GM10248 (cell line): Measurements from ENCODE around the gene NAT14.

Experiments
- CTCF ChIA-PET: fragments of 300-600 bp; sonication (Branson Sonifier 250); formaldehyde crosslinking; extraction: SDS; loops from one replicate; lab custom pipeline; 2021; ENCODE audit warnings: antibody characterized with exemption; lab: Yijun Ruan, JAX
- POLR2A ChIA-PET: fragments of 350-650 bp; sonication (Branson Sonifier 250); formaldehyde crosslinking; extraction: SDS; loops from one replicate; lab custom pipeline; 2020; ENCODE audit warnings: antibody characterized with exemption; lab: Yijun Ruan, JAX
- DNase-seq: peaks from one replicate; pipeline ENCODE4 v3.0.0; 2012; ENCODE audit errors: extremely low spot score
- TF ChIP-seq, protein P1 (sequence below): IDR thresholded peaks from 2 replicates; pipeline ENCODE4 v1.5.1; 2012; ENCODE audit warnings: mild to moderate bottlenecking, low read depth; ENCODE audit errors: extremely low read depth, missing control alignments, control extremely low read depth

NAT14 gene

DNA sequence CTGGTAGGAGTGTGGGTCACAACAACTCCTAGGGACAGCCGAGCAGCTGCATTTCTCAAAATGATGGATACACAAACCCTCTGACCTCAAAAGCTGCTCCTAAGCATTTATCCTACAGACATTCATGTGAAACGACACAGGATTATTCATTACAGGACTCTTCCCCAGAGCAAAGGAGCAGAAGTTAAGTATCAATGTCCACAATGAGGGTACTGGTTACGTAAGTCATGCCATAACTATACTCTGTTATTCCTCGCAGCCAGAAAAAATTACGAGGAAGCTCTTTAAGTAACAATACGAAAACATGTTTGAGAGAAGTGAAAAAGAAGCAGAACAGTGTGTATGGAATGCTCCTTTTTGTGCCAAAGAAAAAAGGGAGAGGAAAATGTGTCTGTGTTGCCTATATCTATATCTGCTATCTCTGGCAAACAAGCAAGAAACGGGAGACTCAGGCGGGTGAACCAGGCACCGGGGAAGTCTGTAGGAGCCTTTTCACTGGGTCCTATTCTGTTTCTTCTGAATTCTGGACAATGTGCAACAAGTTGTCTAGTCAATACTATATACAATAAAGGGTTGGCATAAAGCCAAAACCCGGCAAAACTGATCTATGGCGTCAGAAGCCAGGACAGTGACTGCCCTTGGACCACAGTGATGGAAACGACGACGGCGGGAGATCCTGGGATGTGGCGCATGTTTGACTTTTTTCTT, 24.9 kb upstream of the NAT14 start:
- POLR2A ChIA-PET = no interaction called here
- DNase-seq = no peak
- TF ChIP-seq, protein P1, sequence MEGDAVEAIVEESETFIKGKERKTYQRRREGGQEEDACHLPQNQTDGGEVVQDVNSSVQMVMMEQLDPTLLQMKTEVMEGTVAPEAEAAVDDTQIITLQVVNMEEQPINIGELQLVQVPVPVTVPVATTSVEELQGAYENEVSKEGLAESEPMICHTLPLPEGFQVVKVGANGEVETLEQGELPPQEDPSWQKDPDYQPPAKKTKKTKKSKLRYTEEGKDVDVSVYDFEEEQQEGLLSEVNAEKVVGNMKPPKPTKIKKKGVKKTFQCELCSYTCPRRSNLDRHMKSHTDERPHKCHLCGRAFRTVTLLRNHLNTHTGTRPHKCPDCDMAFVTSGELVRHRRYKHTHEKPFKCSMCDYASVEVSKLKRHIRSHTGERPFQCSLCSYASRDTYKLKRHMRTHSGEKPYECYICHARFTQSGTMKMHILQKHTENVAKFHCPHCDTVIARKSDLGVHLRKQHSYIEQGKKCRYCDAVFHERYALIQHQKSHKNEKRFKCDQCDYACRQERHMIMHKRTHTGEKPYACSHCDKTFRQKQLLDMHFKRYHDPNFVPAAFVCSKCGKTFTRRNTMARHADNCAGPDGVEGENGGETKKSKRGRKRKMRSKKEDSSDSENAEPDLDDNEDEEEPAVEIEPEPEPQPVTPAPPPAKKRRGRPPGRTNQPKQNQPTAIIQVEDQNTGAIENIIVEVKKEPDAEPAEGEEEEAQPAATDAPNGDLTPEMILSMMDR = no peak
- CTCF ChIA-PET = interaction anchor here (1.1 to 2.6 kb wide), 3 partner anchors 8 to 44 kb away, joined by 3 to 13 read pairs (median 6); no protein-coding TSS in a partner anchor

DNA sequence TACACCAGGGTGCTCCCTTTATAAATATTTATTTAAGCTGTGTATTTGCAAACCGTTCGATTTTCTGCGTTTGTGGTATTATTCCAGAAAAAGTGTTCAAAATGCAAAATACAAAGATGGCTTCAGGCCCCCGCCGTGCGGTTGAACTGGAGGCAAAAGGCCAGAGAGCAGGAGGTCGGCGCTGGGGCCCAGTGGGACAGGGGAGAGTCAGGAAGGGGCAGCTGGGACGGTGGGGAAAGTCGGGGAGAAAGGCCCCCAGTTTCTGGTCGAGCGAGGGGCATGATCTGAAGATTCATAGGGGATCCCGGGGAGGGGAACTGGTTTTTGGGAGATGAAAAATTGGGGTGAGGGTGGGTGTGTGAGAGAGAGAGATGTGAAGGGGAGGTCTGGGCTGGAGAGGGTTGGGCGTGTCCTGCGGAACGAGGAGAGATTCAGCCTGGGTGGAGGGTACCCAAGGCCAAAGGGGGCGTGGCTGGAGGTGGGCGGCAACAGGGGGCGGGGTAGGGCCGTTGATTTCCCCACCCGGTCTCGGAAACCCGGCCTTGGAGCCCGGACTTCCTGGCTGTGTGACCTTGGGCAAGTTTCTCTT, 24.2 kb upstream of the NAT14 start:
- POLR2A ChIA-PET = no interaction called here
- CTCF ChIA-PET = interaction anchor here (1.1 to 1.3 kb wide), 2 partner anchors 24 to 43 kb away, joined by 3 to 6 read pairs; no protein-coding TSS in a partner anchor
- DNase-seq = peak; percentile 72
- TF ChIP-seq, protein P1 = no peak

DNA sequence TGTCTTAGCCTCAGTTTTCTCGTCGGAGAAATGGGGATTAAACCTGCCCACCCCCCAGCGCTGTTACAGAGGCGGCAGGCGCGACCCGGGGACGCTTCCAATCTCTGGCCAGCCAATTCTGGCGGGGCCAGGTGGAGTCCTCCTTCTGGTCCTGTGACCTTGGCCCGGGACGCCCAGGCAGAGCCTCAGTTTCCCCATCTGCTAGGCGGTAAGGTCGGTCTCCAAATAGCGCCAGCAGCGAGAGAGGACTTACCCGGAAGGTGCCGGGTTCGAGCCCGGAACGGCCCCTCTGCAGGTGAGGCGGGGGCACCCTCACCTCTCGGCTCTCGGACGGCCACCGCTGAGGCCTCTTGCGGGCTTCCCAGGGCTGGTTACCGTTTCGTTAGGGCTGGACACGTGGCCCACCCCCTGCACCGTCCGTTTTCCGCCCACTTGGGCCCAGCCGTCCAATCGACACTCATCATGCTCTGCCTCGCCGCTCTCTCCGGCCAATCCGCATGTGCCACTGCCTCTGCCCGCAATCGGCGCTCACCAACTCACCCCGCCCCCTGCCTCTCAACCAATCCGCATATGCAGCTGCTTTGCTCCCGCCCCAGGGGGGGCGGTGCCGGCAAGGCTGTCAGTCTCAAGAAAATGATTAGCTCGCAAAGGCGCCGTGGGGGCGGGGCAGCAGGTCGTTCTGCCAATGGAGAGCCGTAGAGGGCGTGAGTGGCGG, 23.6 kb upstream of the NAT14 start, which contains the start of gene ISOC2:
Gene ISOC2 (minus strand): TSS at position 384 of the 715 bp plus-strand sequence. CDS start 5,156 bp downstream, outside the sequence.
- DNase-seq = peak; percentile 100
- ChIA-PET CTCF (interaction anchor here (1.0 to 2.7 kb wide), 3 partner anchors 43 to 301 kb away, joined by 3 to 25 read pairs (median 3); no protein-coding TSS in a partner anchor), POLR2A (interaction anchor here (0.7 to 1.0 kb wide), 5 partner anchors 15 to 122 kb away, joined by 3 to 9 read pairs (median 4); partner anchors contain the start of genes KMT5C, NAT14, UBE2S and ZNF628)
- TF ChIP-seq, protein P1 = no peak

DNA sequence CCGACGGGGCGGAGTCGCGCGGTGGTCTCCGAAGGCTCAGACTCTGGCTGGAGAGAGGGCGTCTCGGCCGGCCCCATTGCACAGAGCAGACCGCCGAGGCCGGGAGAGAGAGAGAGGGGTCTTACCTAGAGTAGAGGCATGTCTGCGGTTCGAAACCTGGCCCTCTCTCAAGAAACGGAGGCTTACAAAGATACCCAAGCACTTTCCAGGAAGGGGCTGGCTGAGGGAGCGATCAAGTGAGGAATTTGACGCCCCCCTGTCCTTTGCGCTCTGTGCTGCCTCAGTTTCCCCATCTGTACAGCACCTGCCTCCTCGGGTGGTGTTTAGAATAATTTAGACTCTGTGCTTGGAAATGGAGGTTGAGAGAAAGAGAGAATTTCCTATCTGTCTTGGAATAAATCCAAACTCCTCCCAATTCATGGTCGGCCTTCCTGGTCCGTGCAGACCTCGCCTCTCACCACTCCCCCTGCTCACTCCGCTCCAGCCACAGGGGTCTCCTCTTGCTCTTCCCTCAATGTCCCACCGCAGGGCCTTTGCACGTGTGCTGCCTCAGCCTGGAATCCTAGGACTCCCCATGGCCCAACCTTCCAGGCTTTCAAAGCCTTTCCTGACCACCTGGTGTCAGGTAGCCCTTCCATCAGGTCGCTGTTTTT, 22.9 kb upstream of the NAT14 start:
- POLR2A ChIA-PET = interaction anchor here (0.7 to 1.0 kb wide), 5 partner anchors 14 to 123 kb away, joined by 3 to 9 read pairs (median 4); partner anchors contain the start of genes KMT5C, NAT14, UBE2S and ZNF628
- CTCF ChIA-PET = interaction anchor here (1.0 to 2.7 kb wide), 4 partner anchors 42 to 302 kb away, joined by 3 to 25 read pairs (median 3); no protein-coding TSS in a partner anchor
- DNase-seq = no peak
- TF ChIP-seq, protein P1 = no peak

DNA sequence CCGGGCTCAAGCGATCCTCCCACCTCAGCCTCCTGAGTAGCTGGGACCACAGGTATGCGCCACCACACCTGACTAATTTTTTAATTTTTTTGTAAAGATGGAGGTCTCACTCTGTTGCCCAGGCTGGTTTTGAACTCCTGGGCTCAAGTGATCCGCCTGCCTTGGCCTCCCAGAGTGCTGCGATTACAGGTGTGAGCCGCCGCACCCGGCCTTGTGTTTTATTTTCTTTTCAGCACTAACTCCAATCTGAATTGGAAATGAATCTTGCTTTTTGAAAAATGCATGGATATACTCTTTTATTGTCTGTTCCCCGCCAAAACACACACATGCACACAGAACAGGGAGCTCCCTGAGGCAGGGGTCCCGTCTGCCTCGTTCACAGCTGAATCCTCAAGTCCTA, 22.3 kb upstream of the NAT14 start:
- POLR2A ChIA-PET = no interaction called here
- DNase-seq = no peak
- CTCF ChIA-PET = interaction anchor here (1.4 to 2.7 kb wide), 2 partner anchors 41 to 170 kb away, joined by 3 to 25 read pairs; no protein-coding TSS in a partner anchor
- TF ChIP-seq, protein P1 = no peak

DNA sequence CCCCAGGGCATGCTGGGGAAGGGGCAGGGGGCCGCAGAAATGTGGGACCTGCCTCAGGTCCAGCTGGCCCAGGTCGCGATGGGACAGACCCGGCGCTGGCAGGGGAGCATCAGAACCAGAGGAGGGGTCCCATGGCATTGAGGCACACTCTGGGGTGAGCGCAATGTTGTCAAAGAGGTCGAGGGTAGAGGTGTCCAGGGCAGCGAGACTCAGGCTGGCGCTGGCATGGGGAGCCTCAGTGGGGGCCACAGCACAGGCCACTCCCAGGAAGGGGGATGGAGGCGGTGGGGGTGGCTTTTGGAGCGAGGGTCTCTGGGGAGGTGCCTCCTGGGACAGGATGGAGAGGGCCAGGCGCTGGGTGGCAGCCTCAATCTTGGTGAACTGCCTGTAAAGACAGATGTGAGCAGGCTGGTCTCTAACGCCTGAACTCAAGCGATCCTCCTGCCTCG, 21.4 kb upstream of the NAT14 start:
- ChIA-PET POLR2A (no interaction called here), CTCF (interaction anchor here (1.4 to 2.7 kb wide), 2 partner anchors 40 to 169 kb away, joined by 3 to 25 read pairs; no protein-coding TSS in a partner anchor)
- TF ChIP-seq, protein P1 = no peak
- no peak for DNase-seq
